SK-N-SH treated with all-trans-retinoic acid at 6 μM for 48 hours (cell line): Measurements from ENCODE around the gene DLG2.

ENCODE experiments used
- ATAC-seq: fragments of 200-7000 bp; cut with Tn5 transposase; 3 replicates; pipeline ENCODE4 v1.9.1; 2020; ENCODE audit warnings: mild to moderate bottlenecking, moderate library complexity
- ARNTL ChIP-seq: fragments of 450-650 bp; formaldehyde crosslinking; IDR thresholded peaks from 2 replicates; pipeline ENCODE4 v1.5.0; 2020; ENCODE audit warnings: low read depth, mild to moderate bottlenecking, moderate library complexity, borderline replicate concordance
- BACH2 ChIP-seq: fragments of 250-450 bp; sonication (Bioruptor Pico); IDR thresholded peaks from 2 replicates; pipeline ENCODE4 v1.9.0; 2021; ENCODE audit warnings: mild to moderate bottlenecking, borderline replicate concordance
- CREB5 ChIP-seq: fragments of 250-450 bp; sonication (Bioruptor Pico); IDR thresholded peaks from 2 replicates; pipeline ENCODE4 v1.5.1; 2020; ENCODE audit warnings: low read depth, mild to moderate bottlenecking, moderate library complexity
- CSDC2 ChIP-seq: fragments of 250-450 bp; sonication (Bioruptor Pico); IDR thresholded peaks from 2 replicates; pipeline ENCODE4 v1.5.0; 2020; ENCODE audit warnings: mild to moderate bottlenecking, moderate library complexity
- CSRNP3 ChIP-seq: fragments of 250-450 bp; sonication (Bioruptor Pico); IDR thresholded peaks from 2 replicates; pipeline ENCODE4 v1.5.1; 2021; ENCODE audit warnings: mild to moderate bottlenecking, moderate library complexity
- GLIS3 ChIP-seq: fragments of 250-450 bp; sonication (Bioruptor Pico); IDR thresholded peaks from 2 replicates; pipeline ENCODE4 v1.5.0; 2020; ENCODE audit warnings: mild to moderate bottlenecking, moderate library complexity
- OSR1 ChIP-seq: fragments of 250-450 bp; sonication (Bioruptor Pico); IDR thresholded peaks from 2 replicates; pipeline ENCODE4 v1.8.0; 2022; ENCODE audit warnings: moderate library complexity, mild to moderate bottlenecking, inconsistent platforms
- PPARA ChIP-seq: fragments of 250-450 bp; sonication (Bioruptor Pico); IDR thresholded peaks from 2 replicates; pipeline ENCODE4 v1.5.0; 2020; ENCODE audit warnings: mild to moderate bottlenecking, borderline replicate concordance
- RARB ChIP-seq: fragments of 250-450 bp; sonication (Bioruptor Pico); IDR thresholded peaks from 2 replicates; pipeline ENCODE4 v1.8.0; 2021; ENCODE audit warnings: mild to moderate bottlenecking, moderate library complexity
- TCF4 ChIP-seq: fragments of 250-450 bp; sonication (Bioruptor Pico); IDR thresholded peaks from 2 replicates; pipeline ENCODE4 v1.8.0; 2021; ENCODE audit warnings: mild to moderate bottlenecking, moderate library complexity, borderline replicate concordance
- TOX ChIP-seq: fragments of 250-450 bp; sonication (Bioruptor Pico); IDR thresholded peaks from 2 replicates; pipeline ENCODE4 v1.8.0; 2021; ENCODE audit warnings: mild to moderate bottlenecking, moderate library complexity, borderline replicate concordance
- TSHZ2 ChIP-seq: fragments of 250-450 bp; sonication (Bioruptor Pico); IDR thresholded peaks from 2 replicates; pipeline ENCODE4 v1.5.0; 2020; ENCODE audit warnings: mild to moderate bottlenecking, moderate library complexity
- ZC3H10 ChIP-seq: fragments of 250-450 bp; sonication (Bioruptor Pico); IDR thresholded peaks from 2 replicates; pipeline ENCODE4 v1.5.1; 2021; ENCODE audit warnings: mild to moderate bottlenecking, moderate library complexity
- ZFP3 ChIP-seq: fragments of 250-450 bp; sonication (Bioruptor Pico); IDR thresholded peaks from 2 replicates; pipeline ENCODE4 v1.5.0; 2020; ENCODE audit warnings: mild to moderate bottlenecking, moderate library complexity
- ZNF565 ChIP-seq: fragments of 450-650 bp; formaldehyde crosslinking; conservative IDR thresholded peaks from 2 replicates; pipeline ENCODE4 v1.5.0; 2020; ENCODE audit warnings: low read depth, mild to moderate bottlenecking, moderate library complexity
- TF ChIP-seq, protein P1 (sequence below): fragments of 250-450 bp; sonication (Bioruptor Pico); IDR thresholded peaks from 2 replicates; pipeline ENCODE4 v1.8.0; 2021; ENCODE audit warnings: low read depth, mild to moderate bottlenecking, moderate library complexity, borderline replicate concordance
- TF ChIP-seq, protein P2 (sequence below): fragments of 250-450 bp; sonication (Bioruptor Pico); IDR thresholded peaks from 2 replicates; pipeline ENCODE4 v1.8.0; 2020; ENCODE audit warnings: mild to moderate bottlenecking, moderate library complexity, borderline replicate concordance

Gene DLG2

GRCh38 chr11:84157639-84158038 is 1469.5 kb downstream of the DLG2 start:
- ATAC-seq: no peak

DNA sequence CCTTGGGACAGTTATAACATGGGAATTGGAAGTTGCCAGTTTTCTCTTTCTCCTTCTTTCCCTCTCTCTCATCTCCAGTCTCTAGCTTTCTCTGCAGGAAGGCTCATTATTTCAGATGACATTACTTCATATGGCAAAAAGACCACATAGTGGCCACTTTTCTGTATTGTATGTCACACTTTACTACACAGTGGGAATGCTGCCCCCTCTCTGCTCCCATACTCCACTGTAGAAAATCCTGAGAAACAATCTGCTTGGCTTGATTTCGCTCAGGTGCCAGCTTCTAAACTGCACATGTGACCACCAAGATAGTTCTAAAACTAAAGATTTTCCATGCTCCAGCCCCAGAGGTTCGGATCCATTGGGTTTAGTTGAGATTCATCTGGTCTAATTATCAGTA is 1480.3 kb downstream of the DLG2 start:
- TF ChIP-seq TCF4 (CRISPR knock-in tag): no peak
- no peak for ATAC-seq

More at GRCh38 chr11:84157639-84158038, 1469.5 kb downstream of the DLG2 start:
- TF ChIP-seq TCF4 (CRISPR knock-in tag): no peak
- TF ChIP-seq CSDC2 (CRISPR knock-in tag): no peak
- TF ChIP-seq RARB (CRISPR knock-in tag): no peak
- no peak for TF ChIP-seq TOX (CRISPR knock-in tag)
- TF ChIP-seq TSHZ2 (CRISPR knock-in tag): no peak
- TF ChIP-seq ZNF565 (CRISPR knock-in tag): no peak
- TF ChIP-seq CREB5 (CRISPR knock-in tag): no peak
- TF ChIP-seq OSR1 (CRISPR knock-in tag): no peak
- TF ChIP-seq ZFP3 (CRISPR knock-in tag): no peak
- TF ChIP-seq, protein P1, sequence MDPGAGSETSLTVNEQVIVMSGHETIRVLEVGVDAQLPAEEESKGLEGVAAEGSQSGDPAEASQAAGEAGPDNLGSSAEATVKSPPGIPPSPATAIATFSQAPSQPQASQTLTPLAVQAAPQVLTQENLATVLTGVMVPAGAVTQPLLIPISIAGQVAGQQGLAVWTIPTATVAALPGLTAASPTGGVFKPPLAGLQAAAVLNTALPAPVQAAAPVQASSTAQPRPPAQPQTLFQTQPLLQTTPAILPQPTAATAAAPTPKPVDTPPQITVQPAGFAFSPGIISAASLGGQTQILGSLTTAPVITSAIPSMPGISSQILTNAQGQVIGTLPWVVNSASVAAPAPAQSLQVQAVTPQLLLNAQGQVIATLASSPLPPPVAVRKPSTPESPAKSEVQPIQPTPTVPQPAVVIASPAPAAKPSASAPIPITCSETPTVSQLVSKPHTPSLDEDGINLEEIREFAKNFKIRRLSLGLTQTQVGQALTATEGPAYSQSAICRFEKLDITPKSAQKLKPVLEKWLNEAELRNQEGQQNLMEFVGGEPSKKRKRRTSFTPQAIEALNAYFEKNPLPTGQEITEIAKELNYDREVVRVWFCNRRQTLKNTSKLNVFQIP (CRISPR knock-in tag): no peak
- TF ChIP-seq BACH2 (CRISPR knock-in tag): no peak
- TF ChIP-seq ARNTL (CRISPR knock-in tag): no peak

DNA sequence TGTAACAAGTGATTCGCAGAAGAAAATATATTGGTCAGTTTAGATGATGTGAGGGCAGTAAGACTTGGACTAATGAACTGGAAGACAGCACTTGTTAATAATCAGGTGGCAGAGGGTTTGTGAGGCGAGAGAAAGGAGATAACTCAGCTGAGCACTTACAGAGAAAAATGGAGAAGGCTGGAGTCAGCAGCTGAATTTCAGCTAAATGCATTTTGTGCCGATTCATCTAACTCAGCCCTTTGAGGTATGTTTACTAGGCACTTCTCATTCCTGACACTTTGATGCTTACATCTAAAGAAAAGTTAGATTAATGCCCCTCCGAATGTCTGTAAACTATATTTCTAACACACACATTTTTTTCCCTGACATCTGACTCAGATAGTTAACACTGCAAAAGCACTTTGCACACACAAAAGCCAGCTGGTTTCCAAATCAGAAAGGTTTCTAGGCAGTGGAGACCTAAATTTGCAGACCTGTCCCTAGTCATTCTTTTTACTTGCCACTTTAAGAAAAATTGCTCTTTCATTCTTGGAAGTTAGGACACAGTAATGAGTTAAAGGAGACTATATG is 1481.4 kb downstream of the DLG2 start:
- TF ChIP-seq PPARA (CRISPR knock-in tag) (no peak), CSDC2 (CRISPR knock-in tag) (no peak), ZNF565 (CRISPR knock-in tag) (no peak), TOX (CRISPR knock-in tag) (no peak), GLIS3 (CRISPR knock-in tag) (no peak), ZC3H10 (CRISPR knock-in tag) (no peak)
- TF ChIP-seq, protein P1 (CRISPR knock-in tag): no peak
- TF ChIP-seq, protein P2, sequence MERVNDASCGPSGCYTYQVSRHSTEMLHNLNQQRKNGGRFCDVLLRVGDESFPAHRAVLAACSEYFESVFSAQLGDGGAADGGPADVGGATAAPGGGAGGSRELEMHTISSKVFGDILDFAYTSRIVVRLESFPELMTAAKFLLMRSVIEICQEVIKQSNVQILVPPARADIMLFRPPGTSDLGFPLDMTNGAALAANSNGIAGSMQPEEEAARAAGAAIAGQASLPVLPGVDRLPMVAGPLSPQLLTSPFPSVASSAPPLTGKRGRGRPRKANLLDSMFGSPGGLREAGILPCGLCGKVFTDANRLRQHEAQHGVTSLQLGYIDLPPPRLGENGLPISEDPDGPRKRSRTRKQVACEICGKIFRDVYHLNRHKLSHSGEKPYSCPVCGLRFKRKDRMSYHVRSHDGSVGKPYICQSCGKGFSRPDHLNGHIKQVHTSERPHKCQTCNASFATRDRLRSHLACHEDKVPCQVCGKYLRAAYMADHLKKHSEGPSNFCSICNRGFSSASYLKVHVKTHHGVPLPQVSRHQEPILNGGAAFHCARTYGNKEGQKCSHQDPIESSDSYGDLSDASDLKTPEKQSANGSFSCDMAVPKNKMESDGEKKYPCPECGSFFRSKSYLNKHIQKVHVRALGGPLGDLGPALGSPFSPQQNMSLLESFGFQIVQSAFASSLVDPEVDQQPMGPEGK (CRISPR knock-in tag): no peak
- no peak for ATAC-seq

- no peak for TF ChIP-seq TSHZ2 (CRISPR knock-in tag)
- TF ChIP-seq CSRNP3: no peak
- TF ChIP-seq BACH2 (CRISPR knock-in tag): no peak
- TF ChIP-seq OSR1 (CRISPR knock-in tag): no peak
- TF ChIP-seq, all 23 proteins: peak for 0
- ATAC-seq: no peak
Observed at GRCh38 chr11:84144531-84144930, 1482.6 kb downstream of the DLG2 start.
